ENCODE results near the gene VARS2.

Gene VARS2

GRCh38 chr6:30884521-30885480 is 29.2 kb upstream of the VARS2 start:
- DNase-seq (ENCODE audit: low read depth in 2 of 2), result no peak

- DNase-seq (ENCODE audit: low read depth in 2 of 2), result no peak
These were observed 28.5 kb upstream of the VARS2 start for GRCh38 chr6:30885481-30885998.

GRCh38 chr6:30885999-30886896 is 27.8 kb upstream of the VARS2 start:
- no peak for DNase-seq (ENCODE audit: low read depth in 2 of 2)

GRCh38 chr6:30886897-30887255 is 27.2 kb upstream of the VARS2 start:
- no peak for DNase-seq (ENCODE audit: low read depth in 2 of 2)

GRCh38 chr6:30887901-30888815 is 25.9 kb upstream of the VARS2 start:
- DNase-seq (ENCODE audit: low read depth in 2 of 2), result no peak

- DNase-seq (ENCODE audit: low read depth in 2 of 2), result no peak
These were observed 25.1 kb upstream of the VARS2 start for GRCh38 chr6:30888816-30889495.

GRCh38 chr6:30889496-30889885 is 24.5 kb upstream of the VARS2 start:
- no peak for DNase-seq (ENCODE audit: low read depth in 2 of 2)

- no peak for DNase-seq (ENCODE audit: low read depth in 2 of 2)
These were observed 24.0 kb upstream of the VARS2 start for GRCh38 chr6:30889921-30890645.

- no peak for DNase-seq (ENCODE audit: low read depth in 2 of 2)
These were observed 23.2 kb upstream of the VARS2 start for GRCh38 chr6:30890646-30891449.

GRCh38 chr6:30891450-30891723 is 22.7 kb upstream of the VARS2 start:
- no peak for DNase-seq (ENCODE audit: low read depth in 2 of 2)

GRCh38 chr6:30891816-30892538 is 22.1 kb upstream of the VARS2 start:
- DNase-seq (ENCODE audit: low read depth in 2 of 2), result no peak

GRCh38 chr6:30893001-30893591 is 20.9 kb upstream of the VARS2 start:
- DNase-seq (ENCODE audit: low read depth in 2 of 2), result no peak

- no peak for DNase-seq (ENCODE audit: low read depth in 2 of 2)
These were observed 20.4 kb upstream of the VARS2 start for GRCh38 chr6:30893666-30894065.

- no peak for DNase-seq (ENCODE audit: low read depth in 2 of 2)
These were observed 19.7 kb upstream of the VARS2 start for GRCh38 chr6:30894381-30894780.

- no peak for DNase-seq (ENCODE audit: low read depth in 2 of 2)
These were observed 19.1 kb upstream of the VARS2 start for GRCh38 chr6:30894935-30895334.

GRCh38 chr6:30895343-30895742 is 18.7 kb upstream of the VARS2 start:
- no peak for DNase-seq (ENCODE audit: low read depth in 2 of 2)

- DNase-seq (ENCODE audit: low read depth in 2 of 2), result no peak
These were observed 17.5 kb upstream of the VARS2 start for GRCh38 chr6:30896541-30896940.

GRCh38 chr6:30897882-30898281 is 16.2 kb upstream of the VARS2 start:
- no peak for DNase-seq (ENCODE audit: low read depth in 2 of 2)
